NCI-H748 treated with DMSO at 0.1 percent for 48 hours (cell line): Measurements from ENCODE around the gene MYO5C.

ENCODE experiments used
- DNase-seq: peaks from one replicate; lab custom pipeline; 2025; lab: John Stamatoyannopoulos, UW

The MYO5C gene

DNA sequence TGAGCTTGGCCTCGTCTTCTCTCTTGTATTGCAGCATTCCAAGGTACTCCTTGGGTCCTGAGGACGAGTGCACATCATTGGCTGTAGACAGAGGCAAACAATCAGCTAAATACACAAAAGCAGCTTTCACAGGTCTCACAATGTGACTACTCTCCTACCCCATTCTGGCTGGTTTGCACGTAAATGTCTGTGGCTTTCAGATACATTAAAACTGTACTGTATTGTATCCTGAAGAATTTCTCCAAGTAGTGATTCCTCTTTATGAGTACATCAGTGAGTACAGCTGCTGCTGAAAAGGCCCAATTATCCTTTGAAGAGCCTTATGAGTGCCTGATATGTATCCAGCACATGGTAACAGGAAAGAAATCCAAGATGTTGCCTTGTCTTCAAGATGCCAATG is 82.4 kb downstream of the MYO5C start:
- no peak for DNase-seq

- peak; percentile 4 for DNase-seq
Measured at GRCh38 chr15:52208306-52208946, 87.2 kb downstream of the MYO5C start.

DNA sequence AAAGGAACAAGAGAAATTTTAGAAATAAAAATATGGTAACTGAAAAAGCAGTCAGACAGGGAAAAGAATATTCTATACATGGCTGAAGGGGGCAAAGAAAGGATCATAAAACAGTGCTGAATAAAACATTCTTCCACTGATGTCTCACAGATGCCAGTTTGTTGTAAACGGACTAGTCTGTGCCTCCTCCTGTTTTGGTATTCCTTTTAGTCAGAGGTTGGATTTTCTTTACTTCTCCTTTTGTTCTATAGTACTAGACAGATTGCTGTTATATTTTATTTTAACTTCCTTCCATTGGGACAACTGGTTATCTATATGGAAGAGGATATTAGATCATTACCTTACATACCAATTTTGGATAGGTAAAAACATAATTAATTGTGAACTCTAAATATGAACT is 88.4 kb downstream of the MYO5C start:
- DNase-seq: no peak

GRCh38 chr15:52206446-52206845 is 89.2 kb downstream of the MYO5C start:
- no peak for DNase-seq

- DNase-seq: no peak
Measured at GRCh38 chr15:52204657-52205056, 90.9 kb downstream of the MYO5C start.

GRCh38 chr15:52200831-52201365 is 94.7 kb downstream of the MYO5C start:
- DNase-seq: no peak

- DNase-seq: no peak
Measured at GRCh38 chr15:52199271-52199670, 96.3 kb downstream of the MYO5C start.

DNA sequence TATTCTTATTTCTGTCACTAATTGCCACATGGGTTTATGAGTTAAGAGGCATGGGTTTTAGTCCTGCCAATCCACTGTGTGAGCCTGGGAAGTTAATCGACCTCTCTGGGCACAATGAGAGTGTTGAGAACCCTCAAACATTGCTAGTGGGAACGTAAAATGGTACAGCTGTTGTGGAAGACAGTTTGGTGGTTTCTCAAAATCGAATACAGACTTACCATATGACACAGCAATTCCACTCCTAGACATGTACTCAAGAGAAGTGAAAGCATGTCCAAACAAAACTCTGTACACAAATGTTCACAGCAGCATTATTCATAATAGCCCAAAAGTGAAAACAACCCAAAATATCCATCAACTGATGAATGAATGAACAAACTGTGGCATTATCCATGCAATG is 98.7 kb downstream of the MYO5C start:
- no peak for DNase-seq

GRCh38 chr15:52193791-52194190 is 101.8 kb downstream of the MYO5C start:
- no peak for DNase-seq

DNA sequence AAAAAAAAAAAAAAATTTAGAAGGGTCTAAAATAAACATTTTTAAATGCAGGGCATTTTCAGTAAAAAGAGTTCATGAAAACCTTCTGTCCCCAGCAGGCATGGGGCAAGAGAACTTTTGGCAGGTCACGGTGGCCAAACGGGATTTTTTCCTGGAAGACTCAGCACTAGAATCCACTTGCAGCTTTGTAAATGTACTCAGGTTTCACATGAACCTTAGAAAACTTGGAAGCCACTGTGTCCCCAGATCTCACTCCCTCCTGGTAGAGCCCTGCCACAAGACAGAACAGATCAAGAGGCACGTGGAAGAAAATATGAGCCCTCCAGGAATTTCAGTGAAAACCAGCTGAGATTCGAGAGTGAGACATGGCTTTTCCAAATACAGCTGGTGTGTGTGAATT is 102.3 kb downstream of the MYO5C start:
- DNase-seq: no peak

- DNase-seq: no peak
Measured at GRCh38 chr15:52191207-52191606, 104.4 kb downstream of the MYO5C start, which contains the start of gene GNB5. TSS of gene GNB5 (minus strand) at chr15:52191392. CDS start at chr15:52184676, 6,716 bp downstream.

GRCh38 chr15:52186651-52187486 is 108.7 kb downstream of the MYO5C start:
- no peak for DNase-seq

GRCh38 chr15:52185151-52185561 is 110.4 kb downstream of the MYO5C start:
- no peak for DNase-seq

DNA sequence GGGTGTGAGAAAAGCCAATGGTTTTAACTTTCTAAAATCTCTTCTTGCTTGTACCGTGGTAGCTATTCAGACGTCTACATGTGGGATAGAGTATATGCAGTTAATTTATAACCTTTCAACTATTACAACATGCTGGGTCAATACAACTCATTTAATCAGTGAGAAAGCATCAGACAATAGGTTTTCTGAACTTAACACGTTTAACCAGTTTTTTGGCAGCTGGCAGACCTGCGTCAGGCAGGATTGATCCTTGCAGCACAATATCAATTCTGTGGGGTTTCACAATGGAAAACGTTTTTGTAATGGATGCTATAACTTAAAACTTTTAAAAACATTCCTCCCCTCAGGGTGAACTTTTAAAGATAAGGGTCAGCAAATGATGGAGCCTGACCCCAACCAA is 110.9 kb downstream of the MYO5C start:
- no peak for DNase-seq

- DNase-seq: no peak
Measured at GRCh38 chr15:52183562-52184173, 111.9 kb downstream of the MYO5C start.

- DNase-seq: no peak
Measured at GRCh38 chr15:52181938-52182780, 113.4 kb downstream of the MYO5C start.

DNA sequence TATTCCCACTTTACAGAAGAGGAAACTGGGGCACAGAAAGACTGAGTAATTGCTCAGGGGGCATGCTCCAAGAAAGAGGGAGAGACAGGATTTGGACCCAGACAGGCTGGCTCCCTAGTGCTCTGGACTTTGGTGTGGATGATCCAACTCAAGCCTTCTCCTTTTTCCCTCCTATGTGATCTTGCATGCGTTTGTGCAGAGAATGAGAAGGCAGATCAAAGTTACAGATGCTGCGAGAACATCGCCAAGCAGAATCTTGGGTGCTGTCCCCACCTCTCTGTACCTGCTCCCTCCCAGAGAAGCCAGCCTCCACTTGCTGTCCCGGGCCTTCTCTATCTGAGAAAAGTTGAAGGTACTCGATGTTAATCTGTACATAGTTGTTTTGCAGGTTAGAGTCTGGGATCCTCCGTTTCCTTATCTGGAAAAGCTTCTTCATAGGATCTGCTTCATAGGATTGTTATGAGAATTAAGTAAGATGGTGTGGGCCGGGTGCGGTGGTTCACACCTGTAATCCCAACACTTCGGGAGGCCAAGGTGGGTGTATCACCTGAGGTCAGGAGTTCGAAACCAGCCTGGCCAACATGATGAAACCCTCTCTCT is 114.7 kb downstream of the MYO5C start:
- no peak for DNase-seq

DNA sequence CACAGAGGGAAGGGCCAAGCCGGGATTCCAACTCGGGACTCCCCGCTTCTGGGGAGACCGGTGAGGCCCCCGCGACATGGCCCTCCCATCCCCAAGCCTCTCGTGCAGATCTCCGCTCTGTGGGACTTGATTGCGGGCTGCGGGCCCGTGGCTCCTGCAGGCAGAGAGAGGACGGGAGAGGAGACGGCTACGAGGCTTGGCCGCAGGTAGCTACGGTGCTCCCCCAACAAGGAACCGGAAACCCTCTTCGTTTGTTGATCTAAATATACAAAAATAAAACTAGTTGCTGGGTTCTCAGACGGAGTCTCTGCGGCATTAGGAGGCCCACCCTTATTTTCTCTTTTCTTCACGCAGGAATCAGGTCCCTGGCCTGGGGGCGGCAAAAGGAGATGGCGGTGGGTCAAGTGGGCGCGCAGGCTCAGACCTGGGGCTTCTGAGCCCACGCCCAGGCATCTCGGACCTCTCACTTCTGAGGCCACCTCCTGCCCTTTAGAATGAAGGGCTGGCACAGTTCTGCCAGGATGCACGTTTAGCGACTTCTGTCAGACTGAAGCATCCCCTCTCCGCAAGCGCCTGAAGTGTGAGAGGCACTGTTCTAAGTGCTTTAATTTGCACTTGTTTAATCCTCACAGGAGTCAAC is 115.3 kb downstream of the MYO5C start:
- DNase-seq: no peak

DNA sequence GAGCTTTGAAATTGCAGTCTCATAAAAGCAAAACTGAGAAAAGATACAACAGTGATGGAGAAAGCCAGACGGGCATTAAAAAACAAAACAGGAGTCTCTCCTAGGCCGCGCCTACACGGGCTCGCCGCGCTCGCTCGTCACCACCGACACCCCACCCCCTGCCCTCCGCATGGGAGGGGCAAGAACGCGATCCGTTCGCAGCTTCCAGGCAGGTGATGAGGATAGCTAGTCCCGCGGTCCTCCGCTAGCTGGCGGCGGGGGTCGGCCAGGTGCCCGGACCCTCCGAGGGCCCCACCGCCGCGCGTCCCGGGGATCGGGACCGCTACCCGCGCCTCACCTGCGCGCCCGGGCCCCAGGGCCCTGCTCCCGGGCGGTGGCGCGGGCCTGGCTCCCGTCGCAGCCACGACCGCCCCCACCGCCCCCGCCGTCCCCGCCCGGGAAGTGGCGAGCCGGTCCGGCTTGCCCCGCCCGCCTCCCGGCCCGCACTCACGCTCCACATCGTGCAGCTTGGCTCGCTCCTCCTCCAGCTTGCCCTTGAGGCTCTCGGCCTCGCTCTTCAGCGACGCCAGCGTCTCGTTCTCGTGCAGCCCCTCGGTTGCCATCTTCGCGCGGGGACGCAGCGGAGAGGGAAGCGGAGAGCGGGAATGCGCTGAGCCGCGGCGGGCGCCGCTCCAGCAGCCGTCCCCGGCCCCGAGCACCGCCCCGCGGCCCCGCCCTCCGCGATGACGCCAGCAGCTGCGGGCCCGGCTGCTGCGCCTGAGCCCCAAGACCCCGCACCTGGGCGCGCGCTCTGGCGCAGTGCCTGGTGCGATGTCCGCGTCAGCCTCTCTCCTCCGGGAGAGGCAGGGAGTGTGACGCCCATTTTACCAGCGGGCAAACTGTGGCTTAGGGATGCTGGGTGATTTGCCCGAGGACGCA is 116.1 kb downstream of the MYO5C start:
- peak; percentile 59 for DNase-seq

- DNase-seq: no peak
Measured at GRCh38 chr15:52178765-52179164, 116.8 kb downstream of the MYO5C start.
